Measurements from ENCODE around the gene HOXA3.

DNA sequence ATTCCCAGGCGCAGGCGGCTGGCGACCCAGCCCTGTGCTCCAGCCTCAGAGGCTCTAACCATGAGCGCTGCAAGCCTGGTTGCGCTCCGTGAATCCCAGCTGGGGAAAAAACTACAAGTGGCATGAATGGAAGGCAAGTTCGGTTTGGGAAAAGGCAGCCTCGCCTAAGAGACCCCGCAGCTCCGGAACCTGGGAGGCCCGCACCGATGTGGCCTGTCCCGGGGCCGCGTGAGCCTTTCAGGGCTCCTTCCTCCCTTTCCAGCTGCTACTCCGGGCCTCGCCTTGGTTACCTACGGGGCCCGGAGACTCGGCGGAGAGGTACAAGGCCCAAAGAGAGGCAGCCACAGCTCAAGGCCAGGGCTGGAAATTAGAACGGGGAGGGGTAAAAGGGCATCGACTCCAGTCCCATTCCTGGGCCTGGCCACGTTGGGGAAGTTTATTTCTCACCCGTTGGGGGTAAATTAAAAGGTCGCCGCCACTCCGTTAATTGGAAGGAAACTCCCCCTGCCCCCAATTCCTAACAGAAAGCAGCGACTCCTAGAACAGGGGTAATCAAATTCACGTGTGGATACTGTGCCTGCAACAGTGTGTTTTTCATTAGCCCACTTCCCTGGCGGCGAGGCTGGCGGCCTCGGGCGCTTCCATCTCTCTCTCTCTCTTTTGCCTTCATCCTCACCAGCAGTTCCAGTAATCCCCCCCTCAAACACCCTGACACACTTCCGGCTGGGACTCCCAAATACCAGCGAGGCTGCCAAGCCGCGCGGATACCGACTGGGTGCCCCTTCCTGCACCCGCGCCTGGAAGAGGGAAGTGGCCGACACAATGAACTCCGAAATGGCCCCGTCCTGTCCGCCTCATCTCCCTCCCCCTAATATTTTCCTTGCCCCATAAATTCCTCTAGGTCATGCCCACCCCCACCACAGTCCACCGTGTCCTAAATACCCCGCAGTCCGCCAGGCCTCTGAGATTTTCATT is 14.4 kb upstream of the HOXA3 start:
- TF ChIP-seq, protein P1, sequence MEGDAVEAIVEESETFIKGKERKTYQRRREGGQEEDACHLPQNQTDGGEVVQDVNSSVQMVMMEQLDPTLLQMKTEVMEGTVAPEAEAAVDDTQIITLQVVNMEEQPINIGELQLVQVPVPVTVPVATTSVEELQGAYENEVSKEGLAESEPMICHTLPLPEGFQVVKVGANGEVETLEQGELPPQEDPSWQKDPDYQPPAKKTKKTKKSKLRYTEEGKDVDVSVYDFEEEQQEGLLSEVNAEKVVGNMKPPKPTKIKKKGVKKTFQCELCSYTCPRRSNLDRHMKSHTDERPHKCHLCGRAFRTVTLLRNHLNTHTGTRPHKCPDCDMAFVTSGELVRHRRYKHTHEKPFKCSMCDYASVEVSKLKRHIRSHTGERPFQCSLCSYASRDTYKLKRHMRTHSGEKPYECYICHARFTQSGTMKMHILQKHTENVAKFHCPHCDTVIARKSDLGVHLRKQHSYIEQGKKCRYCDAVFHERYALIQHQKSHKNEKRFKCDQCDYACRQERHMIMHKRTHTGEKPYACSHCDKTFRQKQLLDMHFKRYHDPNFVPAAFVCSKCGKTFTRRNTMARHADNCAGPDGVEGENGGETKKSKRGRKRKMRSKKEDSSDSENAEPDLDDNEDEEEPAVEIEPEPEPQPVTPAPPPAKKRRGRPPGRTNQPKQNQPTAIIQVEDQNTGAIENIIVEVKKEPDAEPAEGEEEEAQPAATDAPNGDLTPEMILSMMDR (IDR thresholded peaks at IDR 0.05), result no peak
- TF ChIP-seq EP300 (IDR thresholded peaks at IDR 0.05), result no peak
- TF ChIP-seq POLR2A (IDR thresholded peaks at IDR 0.05), result no peak
- no peak for TF ChIP-seq POLR2AphosphoS5 (IDR thresholded peaks at IDR 0.05)
